GM18870 (cell line): ENCODE data around the gene HGFAC.

Experiments used
- ATAC-seq: cut with Tn5 transposase; IDR thresholded peaks from one replicate; pipeline ENCODE4 v1.9.1; 2021; ENCODE audit warnings: moderate library complexity; ENCODE audit not compliant: unreplicated experiment

The HGFAC gene

DNA sequence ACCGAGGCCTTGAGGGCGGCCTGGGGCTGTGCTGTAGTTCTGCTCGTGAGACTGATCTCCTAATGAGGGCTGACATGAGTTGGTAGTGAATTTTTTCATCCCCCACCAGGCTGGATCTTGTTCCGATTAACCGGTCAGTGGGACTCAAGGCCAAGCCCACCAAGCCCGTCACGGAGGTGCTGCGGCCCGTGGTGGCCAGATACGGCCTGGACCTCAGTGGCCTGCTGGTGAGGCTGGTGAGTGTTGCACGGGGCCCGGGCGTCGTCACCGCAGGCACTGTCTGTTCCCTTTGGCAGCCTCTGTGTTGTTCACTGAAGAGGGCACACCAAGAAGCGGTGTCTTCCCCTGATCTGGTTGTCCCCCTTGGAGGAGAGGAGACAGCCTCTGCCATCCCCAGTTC lies 18.4 kb upstream of the HGFAC start:
- ATAC-seq = no peak

DNA sequence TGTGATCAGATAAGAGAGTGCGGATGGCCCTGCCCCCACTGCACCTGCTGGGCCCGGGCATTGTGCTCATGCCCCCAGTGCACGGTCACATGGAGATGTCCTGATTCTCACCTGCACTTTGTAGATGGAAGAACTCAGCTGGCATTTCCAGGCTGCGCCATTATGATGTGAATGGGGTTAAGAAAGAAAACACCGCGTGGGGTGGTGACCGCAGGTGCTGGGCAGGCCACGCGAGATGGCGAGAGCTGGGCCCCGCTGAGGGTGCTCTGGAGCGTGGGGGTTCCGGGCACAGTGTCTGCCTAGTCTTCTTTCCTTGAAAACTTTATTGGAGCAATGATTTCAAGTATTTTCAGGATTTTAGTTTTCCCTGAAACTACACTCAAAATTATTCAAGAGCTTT lies 17.8 kb upstream of the HGFAC start:
- ATAC-seq = no peak

DNA sequence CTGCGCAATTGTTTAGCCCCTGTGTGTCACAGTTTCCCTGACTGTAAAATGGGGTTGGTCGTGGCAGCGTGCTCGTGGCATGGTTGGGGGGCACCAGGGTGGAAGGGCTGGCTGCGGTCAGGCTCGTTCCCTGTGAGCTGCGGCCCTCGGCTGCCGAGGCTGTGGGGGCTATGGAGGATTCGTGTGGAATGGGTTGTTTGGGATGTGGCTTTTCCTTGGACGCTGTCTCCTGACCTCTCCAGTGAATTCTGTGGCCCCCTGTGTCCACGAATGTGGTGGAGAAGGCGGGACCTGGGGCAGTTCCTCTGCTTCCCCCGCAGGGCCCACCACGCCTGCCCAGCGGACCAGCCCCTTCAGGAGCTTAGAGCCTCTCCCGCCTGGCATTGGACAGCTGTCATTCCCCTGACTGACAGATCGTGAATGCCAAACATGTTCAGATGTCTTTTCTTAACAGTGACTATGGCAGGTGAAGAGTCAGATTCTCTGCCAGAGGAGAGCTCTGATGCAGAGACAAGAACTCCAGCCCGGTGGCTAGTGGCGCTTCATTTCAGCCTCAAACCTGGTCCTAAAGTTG lies 17.2 kb upstream of the HGFAC start:
- ATAC-seq = no peak

DNA sequence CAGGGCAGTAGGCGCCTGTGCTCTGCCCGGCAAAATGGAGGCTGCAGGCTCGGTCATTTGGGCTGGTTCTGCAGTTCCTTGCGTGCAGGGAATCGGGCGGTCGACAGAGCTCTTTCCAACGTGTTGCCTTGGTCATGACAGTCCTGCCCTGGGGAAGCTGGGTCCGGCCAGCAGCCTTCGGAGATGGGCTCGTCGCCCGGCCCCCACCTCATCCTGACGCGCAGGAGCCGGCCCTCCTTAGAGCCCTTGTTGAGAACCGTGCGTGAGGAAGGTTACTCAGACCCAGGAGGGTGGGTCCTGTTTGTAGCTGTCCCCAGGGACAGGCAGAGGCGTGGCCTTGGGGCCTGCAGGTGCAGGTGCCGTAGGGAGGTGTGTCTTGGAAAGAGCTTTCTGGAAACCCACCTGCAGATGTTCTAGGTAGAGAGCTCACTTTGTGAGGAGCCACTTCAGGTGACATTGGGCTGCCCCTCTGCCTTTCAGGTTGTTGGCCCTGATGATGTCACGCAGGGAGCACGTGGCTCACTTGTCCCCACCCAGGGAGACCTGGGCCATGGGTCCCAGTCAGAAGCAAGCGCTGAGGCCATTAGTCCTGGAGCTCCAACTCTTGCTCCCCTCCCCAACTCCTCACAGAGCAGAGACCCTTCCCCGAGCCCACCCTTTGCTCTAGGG lies 15.2 kb upstream of the HGFAC start:
- ATAC-seq = no peak

DNA sequence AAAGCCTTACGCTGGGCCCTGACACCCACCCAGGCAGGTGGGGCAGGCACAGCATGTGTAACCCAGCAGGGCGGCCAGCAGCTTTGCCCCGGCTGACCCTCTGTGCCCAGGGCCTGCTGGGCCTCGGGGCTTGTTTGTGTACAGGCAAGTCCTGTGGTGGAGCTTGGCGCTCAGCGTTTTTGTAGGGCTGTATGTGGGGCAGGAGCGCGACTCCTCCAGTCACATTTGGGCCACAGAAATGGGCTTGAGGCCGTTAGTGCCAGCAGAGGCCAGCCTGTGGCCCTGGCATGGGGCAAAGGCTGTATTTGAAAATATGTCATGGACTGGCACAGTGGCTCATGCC lies 14.7 kb upstream of the HGFAC start:
- ATAC-seq = no peak

DNA sequence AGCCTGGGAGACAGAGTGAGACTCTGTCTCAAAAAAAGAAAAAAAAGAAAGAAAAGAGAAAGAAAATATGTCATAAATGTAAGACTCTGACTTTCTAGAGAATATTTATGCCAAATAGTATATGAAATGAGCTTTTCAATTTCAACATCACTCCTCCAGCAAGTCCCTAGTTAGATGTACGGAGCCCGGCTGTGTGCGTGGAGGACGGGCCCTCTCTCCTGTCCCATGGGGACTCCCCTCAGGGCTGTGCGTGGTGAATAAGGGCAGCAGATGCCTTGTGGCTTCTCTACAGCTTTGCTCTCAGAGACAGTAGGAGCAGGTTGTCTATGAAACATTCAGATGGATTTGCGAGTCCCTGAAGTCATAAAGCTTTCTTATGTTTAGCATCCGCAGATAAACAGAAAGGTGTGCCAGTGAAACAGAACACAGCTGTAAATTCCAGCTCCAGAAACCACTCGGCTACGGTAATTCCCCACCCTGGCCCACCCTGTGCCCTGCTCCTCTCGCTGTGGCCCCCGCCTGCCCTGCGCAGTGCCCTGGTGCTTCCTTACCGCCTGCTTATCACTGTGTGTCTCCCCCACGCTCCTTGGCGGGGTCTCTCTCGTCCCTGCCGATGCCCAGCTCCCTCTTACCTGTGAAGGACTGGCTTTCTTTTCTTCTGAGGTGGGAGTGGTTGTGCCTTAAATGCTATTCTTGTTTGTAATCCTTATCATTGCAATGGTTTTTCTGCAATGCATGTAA lies 13.9 kb upstream of the HGFAC start:
- ATAC-seq = no peak

DNA sequence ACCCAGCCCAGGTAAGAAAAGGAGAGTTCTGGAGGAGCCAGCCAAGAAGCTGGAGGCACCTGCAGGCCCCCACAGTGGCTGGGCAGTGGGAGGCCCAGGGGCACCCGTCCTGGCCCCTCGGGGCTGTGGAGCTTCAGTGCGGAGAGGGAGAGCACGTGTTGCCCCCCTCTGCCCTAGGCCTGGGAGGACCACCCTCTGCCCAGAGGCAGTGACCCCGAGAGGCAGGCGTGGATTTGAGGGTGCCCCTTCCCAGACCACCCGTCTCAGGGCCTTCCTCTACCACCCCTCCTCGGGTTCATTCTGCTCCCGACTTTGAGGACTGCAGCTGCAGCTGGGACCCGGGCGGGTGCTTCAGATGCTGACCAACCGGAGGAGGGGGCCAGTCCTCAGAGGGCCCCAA lies 12.1 kb upstream of the HGFAC start:
- no peak for ATAC-seq

DNA sequence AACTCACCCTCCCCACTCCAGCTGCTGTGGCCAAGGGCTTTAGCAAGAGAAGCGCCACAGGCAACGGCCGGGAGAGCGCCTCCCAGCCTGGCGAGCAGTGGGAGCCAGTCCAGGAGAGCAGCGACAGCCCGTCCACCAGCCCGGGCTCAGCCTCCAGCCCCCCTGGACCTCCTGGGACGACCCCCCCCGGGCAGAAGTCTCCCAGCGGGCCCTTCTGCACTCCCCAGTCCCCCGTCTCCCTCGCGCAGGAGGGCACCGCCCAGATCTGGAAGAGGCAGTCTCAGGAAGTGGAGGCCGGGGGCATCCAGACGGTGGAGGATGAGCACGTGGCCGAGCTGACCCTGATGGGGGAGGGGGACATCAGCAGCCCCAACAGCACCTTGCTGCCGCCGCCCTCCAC lies 11.2 kb upstream of the HGFAC start:
- no peak for ATAC-seq

DNA sequence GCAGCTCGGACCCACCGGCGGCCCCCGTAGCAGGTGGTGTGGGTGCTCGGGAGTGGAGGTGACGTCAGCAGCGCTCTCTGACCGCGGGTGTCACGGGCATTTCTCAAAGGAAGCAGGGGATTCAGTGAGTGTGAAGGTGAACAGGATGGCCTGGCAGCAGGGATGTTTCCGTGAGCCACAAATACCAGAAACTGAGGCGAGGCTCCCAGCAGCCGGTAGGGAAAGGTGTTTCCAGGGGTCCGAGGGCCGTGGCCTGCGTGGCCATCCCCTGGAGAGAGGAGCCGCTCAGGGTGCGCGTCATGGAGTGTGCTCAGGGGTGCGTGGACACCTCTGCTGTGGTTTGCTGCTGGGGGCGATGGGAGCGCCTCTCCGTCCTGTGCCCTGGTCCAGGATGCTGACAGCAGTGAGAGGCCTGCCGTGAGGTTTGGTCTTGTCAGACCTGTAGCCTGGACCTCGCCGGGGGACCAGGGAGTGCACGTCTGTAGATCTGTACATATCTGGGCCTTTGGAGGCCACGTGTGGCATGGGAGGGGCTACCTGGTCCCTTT lies 10.2 kb upstream of the HGFAC start:
- no peak for ATAC-seq

DNA sequence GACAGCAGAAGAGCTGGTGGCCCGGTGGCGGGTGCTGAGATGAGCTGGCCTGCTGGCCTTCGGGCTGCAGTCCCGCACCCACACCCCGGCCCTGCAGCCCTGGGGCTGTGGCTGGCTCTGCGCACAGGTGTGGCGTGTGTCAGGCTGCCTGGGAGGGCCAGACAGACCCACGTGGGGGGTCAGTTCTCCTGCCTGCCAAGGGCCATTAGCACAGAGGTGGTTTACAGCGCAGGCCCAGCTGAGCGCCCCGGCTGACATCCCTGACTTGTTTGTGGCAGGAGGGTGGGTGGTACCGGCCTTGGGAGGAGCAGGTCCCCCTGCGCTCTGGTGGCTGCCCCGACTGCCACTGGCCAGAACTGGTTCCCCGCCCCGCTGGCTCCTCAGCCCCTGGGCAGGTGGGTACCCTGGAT lies 9.4 kb upstream of the HGFAC start:
- ATAC-seq = no peak

DNA sequence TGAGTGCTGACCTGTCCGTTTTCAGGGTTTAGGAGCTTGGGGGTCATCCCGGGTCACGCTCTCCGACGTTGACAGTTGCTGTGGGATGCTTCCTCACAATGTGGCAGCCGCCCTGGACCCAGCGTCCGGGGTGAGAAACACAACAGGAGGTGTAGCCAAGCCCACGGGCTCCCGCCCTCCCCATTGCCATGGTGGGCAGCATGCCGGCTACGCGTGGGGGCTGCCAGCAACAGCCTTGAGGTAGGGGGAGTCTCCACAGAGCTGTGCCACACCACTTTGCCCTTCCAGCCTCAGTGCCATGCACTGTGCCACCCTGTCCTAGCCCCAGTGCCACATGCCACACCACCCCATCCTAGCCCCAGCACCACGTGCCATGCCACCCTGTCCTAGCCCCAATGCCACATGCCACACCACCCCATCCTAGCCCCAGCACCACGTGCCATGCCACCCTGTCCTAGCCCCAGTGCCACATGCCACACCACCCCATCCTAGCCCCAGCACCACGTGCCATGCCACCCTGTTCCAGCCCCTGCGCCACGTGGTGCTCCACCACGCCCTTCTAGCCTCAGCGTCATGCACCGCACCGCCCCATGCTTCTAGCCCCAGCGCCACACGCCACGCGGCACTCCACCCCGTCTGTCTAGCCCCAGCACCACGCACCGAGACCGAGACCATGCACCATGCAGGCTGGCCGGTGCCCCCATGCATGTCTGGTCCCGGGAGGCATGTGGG lies 8.5 kb upstream of the HGFAC start:
- ATAC-seq = no peak

DNA sequence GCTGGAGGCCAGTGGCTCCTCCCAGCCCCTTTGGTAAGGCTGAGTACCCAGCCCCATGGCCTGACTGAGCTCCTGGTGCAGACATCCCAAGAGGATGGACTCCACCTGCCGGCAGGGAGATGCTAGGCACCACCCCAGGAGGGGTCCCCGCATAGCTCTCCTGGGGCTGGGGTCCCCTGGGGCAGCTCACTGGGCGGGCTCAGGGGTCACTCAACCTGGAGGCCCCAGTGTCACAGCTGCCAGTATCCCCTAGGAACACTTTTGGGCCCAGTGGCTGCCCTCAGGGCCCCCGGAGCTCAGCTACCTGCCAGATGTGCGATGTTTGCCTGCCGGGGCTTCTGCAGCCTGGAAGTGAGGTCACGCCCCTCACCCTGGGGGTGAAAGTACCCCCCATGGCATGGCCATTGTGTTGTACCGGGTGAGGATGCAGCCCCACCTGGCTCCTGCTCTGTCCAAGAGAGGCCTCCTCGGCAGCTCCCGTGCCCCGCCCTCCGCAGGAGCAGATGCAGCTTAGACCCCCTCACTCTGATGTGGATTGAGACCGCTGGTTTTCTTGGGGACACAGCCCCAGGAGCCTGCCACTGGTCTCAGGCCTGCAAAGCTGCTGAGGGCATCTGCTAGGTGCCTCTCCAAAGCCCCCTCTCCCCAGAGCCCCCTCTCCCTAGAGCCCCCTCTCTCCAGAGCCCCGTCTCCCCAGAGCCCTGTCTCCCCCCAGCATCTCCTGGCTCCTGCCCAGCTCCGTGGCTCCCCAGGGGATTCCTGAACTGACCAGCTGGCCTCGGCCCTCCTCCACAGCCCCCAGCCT lies 6.7 kb upstream of the HGFAC start:
- ATAC-seq = no peak

DNA sequence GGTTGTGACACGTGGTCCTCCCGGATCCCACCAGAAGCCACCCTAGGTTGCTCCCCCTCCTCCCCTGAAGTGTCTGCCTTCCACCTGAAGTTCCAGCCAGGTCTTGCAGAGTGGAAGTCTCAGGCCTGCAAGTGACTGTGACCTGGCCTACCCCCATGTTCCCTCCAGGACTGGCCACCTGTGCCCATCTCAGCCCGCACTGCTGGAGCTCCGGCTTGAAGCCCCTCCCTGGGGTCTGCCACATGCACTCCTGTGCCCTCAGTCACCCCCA lies 6.1 kb upstream of the HGFAC start:
- ATAC-seq = no peak

DNA sequence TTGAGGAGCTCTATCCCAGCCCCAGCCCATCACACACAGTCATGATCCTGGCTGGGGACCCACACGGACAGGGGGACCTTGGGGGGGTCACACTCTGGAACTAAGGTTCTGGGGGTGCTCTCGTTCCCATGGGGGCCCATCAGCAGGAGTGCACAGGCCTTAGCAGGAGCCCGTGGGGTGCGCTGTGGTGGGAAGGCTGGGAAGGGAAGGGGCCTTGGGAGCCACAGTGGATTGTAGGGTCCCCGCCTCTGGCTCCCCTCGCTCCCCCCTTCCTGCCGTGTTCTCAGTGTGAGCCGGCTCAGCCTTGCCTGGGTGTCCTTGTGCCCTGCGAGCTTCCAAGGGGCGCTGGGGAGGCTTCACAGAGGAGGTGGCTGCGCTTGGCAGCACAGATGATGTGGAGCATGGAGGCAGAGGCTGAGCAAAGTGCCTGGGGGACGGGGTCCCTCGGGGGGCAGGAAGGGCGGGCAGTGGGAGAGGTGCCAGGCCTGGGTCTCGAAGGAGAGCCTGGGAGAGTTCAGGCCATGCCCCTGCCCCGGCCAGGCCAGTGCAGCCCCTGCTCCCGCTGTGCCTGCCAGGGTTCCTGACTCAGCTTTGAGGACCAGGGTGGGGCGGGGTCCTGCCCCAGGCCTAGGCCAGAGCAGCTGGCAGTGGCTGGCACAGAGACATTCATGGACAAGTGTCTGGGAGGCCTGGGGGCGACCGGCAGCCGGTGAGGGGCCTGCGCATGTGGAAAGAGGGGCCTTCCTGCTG lies 5.5 kb upstream of the HGFAC start:
- ATAC-seq = no peak

DNA sequence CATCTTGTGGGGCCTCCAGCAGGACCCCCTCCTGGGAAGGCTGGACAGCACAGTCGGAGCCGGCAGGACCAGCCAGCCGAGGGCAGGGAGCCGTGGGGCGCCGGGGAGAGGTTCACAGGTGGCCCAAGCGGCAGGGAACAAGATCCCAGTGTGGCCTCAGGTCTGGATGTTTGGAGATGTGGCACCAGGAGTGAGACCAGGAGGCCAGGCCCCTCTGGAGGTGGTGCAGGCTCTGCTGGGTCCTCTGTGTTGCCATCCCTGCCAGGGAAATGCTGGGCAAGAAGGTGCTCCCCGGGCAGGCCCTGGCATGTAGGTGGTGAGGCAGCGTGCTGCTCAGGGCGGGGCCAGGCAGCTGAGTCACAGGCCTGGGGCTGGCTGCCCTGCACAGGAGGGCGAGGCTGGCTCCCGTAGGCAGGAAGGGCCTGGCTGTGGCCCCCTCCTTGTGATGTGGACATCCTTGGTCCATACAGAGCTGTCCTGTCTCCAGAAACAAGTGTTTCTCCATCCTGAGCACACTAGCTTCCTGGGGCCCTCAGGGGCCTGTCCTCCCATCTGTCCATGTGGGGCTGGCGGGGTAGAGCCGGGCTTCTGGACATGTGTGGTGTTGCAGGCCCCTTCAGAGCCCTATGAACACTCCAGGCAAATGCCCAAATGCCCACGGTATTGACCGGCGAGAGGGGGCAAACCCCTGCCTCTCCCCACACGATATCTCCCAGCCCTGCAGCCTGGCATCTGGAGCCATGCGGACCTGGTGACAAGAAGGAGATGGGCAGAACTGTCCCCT lies 4.8 kb upstream of the HGFAC start:
- ATAC-seq = no peak

DNA sequence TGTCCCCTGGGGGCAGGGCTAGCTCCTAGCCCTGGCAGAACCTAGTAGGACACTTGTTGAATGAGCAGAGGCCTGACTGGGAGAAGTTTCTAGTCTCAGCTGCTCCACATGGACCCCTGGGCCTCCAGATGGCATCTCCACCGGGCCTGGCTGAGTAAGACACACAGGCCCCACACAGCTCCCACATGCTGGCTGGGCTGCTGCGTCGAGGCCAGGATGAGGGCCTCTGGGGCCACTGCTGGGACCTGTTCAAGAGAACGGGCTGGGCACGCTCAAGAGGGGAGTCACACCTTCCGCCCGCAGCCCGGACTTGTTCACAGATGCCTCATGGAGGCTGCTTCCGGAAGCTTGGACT lies 4.2 kb upstream of the HGFAC start:
- no peak for ATAC-seq

DNA sequence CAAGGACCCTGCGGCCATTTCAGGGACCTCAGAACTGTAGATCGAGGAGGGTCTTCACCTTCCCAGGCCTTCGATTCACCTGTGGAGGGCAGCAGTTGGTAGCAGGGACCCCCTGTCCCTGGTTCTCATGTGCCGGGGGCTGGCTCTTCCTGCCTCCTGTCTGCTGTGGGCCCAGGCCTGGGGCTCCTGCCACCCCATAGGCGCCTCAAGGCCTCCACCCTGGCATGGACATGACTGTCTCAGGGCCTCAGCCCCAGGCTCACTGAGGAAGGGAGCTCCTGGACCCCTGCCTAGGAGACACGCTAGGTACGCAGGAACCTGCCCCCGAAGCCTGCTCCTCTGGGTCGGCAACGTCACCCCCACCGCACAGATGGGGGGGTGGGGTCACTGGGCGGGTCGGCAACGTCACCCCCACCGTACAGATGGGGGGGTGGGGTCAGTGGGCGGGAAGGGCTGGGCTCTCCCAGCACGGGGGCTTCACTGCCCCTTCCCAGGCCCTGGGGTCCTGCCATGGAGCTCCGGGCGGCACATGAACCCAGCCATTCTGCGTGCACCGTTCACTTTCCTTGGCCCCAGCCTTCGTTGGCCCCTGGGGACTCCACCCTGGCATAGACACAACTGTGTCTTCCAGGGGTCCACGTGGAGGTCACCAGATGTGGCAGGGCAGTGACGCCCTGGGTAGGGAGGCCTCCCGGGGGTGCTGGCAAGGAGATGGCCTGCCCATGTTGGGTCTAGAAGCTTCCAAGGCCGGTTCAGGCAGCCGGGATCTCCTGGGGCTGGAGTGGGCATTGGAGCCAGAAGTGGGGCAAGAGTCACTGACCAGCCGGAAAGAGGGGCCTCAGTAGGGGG lies 3.5 kb upstream of the HGFAC start:
- ATAC-seq = no peak

DNA sequence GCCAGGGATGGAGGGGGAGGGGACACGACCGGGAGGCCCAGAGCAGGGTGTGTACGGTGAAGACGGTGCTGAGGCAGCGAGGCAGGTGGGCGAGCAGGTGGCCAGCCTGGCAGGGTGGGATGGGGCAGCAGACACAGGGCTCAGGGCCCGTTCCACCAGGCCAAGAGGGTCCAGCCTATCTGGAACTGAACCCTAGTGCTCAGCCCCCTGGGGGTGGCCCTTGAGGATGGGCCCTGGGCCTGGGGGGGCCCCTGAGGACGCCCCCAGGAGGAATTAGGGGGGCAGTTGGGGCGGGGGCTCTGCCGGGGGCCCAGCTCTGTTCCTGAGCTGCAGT lies 3.0 kb upstream of the HGFAC start:
- no peak for ATAC-seq

DNA sequence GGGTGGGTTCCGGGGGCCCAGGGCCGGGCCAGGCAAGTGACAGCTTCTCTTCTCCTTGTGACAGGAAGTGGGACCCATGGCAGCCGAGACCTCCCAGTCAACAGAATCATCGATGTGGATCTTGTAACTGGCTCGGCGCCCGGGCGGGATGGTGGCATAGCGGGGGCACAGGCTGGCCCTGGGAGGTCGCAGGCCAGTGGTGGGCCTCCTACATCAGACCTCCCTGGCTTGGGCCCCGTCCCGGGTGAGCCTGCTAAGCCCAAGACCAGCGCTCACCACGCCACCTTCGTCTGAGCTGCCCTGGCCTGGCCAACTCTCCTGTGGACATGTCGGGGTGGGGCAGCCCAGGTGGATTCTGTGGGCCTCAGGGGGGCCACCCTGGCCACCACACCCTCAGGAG lies 2.4 kb upstream of the HGFAC start:
- ATAC-seq = no peak
